Ovary (tissue), 9 donors: ENCODE measurements around the gene TMEM120B. TPM values are rescaled to one million over a fixed set of nuclear protein-coding genes. Genes with fewer than 3 reads are reported as not detected.

Experiments used
- DNase-seq, 5 donors: peaks; one replicate each; pipeline ENCODE4 v3.0.0-alpha.2; 2019 to 2020
- H3K27ac ChIP-seq, 2 donors: fragments of 200-600 bp; one replicate each; pipeline versions ENCODE4 v1.5.1 to v1.8.0; 2019 to 2022
- H3K27me3 ChIP-seq: fragments of 200-600 bp; one replicate; pipeline ENCODE4 v1.8.0; 2022
- H3K36me3 ChIP-seq: fragments of 200-600 bp; sonication (generic); one replicate; pipeline ENCODE4 v1.5.1; 2019
- H3K4me1 ChIP-seq: one replicate; pipeline ENCODE4 v1.8.1; 2013; ENCODE audit warnings: mild to moderate bottlenecking, moderate library complexity; ENCODE audit not compliant: insufficient read depth
- H3K4me3 ChIP-seq: fragments of 200-600 bp; sonication (generic); one replicate; pipeline ENCODE4 v1.5.1; 2017
- H3K9me3 ChIP-seq, 2 donors: fragments of 200-600 bp in 1 of 2; sonication (generic) in 1 of 2; one replicate each; pipeline versions ENCODE4 v1.5.1 to v1.8.1; 2013 to 2019; ENCODE audit warnings: mild to moderate bottlenecking in 1 of 2, moderate library complexity in 1 of 2
- CTCF ChIP-seq, 3 donors: fragments of 450-650 bp in 2 of 3; fragments of 200-600 bp in 1 of 3; IDR thresholded peaks; one replicate each; pipeline versions ENCODE4 v1.5.1 to v1.8.0; 2016 to 2022; ENCODE audit warnings: antibody characterized with exemption in 3 of 3, mild to moderate bottlenecking in 1 of 3
- EP300 ChIP-seq: sonication (generic); formaldehyde crosslinking; IDR thresholded peaks from one replicate; pipeline ENCODE4 v1.6.1; 2017; ENCODE audit warnings: antibody characterized with exemption
- POLR2A ChIP-seq: fragments of 450-650 bp; IDR thresholded peaks from one replicate; pipeline ENCODE4 v1.6.1; 2017; ENCODE audit warnings: antibody characterized with exemption, mild to moderate bottlenecking, moderate library complexity
- WGBS, 3 donors: extraction: QIAGEN DNeasy Blood & Tissue Kit in 1 of 3; methylation state at CpG; one replicate each; pipeline versions ENCODE4 v1.1.5 to v1.1.7; 2013 to 2017; 5-methylcytosine and 5-hydroxymethylcytosine counted together
- intact Hi-C, 4 donors: fragments of 100-400 bp; cut with DNase I; formaldehyde crosslinking; loops; one replicate each; pipeline versions ENCODE4 v1.11.0 to v1.15.1; 2022 to 2023
- polyA plus RNA-seq, 2 donors: library from polyadenylated mRNA; stranded (reverse); fragments of 200-250 nt in 1 of 2; fragments of 350-450 nt in 1 of 2; fragmentation: Illumina TruSeq in 1 of 2; extraction: RNeasy Lipid Tissue Mini Kit (QIAGEN cat#74804) in 1 of 2; gene quantifications; one replicate each; pipeline ENCODE4 v1.2.3, GENCODE V29; 2013 to 2014
- total RNA-seq, 7 donors: library from RNA; depleted of rRNA in 2 of 7; stranded (reverse); fragments of >200 nt in 2 of 7; fragmentation: NEBNext Ultra II Directional in 3 of 7; extraction: Animal tissue kit (Norgen Biotek cat#: 25700) in 3 of 7; gene quantifications; one replicate each; pipeline versions ENCODE4 v1.1.0 to v1.2.4, GENCODE V29; 2016 to 2023
- donor health status: DM: no; HTN: no; CAD: no; lungs with moderate emphysema.
- donor health status: DM: no; HTN: no; CAD: no.
- donor health status: Bipolar disorder and iron deficiency.
- donor health status: DM: yes; HTN: yes; CAD: no.
- donor health status: DM: no; HTN: no; CAD: no.
- donor health status: DM: yes; HTN: yes; CAD: no.

TMEM120B gene
- total and polyA plus RNA-seq, 9 donors, result 2.0 to 15.3 (median 7.1) TPM

DNA sequence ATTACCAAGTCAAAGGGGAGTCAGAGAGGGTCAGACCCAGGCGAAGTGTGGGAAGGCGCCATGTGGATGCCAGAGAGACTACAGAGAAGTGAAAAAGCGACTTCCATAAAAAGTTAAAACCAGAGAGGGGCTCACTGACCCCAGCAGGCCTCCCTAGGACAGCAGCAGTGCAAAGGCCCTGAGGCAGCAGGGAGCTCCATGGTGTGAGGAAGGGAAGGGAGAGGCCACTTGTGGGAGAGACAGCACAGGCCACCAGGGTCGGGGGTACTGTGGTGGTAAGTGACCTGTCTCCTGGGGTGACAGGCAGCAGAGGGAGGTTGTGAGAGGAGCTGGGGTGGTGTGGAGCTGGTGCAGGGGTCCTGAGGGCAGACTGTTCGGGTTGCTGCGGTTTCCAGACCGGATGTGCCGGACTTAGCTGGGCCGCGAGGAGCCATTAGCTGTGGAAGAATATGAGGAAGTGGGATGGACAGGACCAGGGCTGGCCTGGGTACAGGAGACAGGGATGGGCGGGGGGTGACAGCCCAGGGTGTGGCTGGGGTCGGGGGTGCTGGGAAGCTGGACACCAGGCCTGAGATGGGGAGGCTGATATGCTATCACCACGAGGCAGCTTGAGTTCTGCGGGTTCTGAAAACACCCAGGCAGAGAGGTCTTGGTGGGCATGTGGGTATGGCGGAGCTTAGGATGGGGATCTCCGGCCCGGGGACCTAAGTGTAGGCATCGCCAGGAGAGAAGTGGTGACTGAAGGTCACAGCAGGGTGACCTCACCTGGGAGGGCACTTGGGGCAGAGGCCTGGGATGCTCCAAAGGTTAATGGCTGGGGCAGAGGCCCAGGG lies 114.0 kb downstream of the TMEM120B start:
- intact Hi-C loops, result loop anchor here in 1 of 4 donors (10.0 kb wide), 1 partner anchor 48 kb away; no protein-coding TSS in a partner anchor
- TF ChIP-seq POLR2A, result no peak
- TF ChIP-seq EP300, result no peak
- no peak for TF ChIP-seq CTCF (IDR thresholded peaks at IDR 0.05)
- Histone ChIP-seq H3K4me1 (no peaks in the 10 kb centered on the region), H3K27me3 (no peaks in the 10 kb centered on the region), H3K27ac (no peak overlapping the region), H3K4me3 (no peak overlapping the region), H3K9me3 (no peaks in the 10 kb centered on the region), H3K36me3 (no peaks in the 10 kb centered on the region)
- no peak for DNase-seq
- WGBS, 3 donors, result 87 to 88% (median 88%) methylated on average over 18 of the region's 18 CpGs

DNA sequence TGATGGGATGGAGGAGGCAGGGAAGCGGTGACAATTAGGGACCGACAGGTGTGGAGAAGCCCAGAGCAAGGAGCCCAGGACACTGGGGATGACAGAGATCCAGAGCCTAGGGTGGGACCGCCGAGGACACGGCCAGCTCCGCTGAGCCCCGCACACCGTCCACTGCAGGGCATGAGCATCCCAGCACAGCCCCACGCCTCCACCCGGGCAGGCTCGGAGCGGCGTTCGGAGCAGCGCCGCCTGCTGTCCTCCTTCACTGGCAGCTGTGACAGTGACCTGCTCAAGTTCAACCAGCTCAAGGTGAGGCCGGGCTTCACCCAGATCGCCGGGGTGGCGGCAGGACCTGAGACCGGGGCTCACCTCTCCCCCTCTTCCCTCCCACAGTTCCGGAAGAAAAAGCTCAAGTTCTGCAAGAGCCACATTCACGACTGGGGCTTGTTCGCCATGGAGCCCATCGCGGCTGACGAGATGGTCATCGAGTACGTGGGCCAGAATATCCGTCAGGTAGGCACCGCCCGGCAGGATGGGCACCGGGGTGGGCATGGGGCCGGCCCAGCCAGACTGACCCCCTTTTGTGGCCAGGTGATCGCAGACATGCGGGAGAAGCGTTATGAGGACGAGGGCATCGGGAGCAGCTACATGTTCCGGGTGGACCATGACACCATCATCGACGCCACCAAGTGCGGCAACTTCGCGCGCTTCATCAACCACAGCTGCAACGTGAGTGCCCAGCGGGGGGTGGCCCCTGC lies 115.0 kb downstream of the TMEM120B start:
- Histone ChIP-seq H3K36me3 (no peaks in the 10 kb centered on the region), H3K27ac (no peak overlapping the region), H3K9me3 (no peaks in the 10 kb centered on the region), H3K4me1 (no peaks in the 10 kb centered on the region), H3K27me3 (no peaks in the 10 kb centered on the region), H3K4me3 (no peak overlapping the region)
- intact Hi-C loops, result loop anchor here in 1 of 4 donors (10.0 kb wide), 1 partner anchor 47 kb away; no protein-coding TSS in a partner anchor
- 88 to 92% (median 90%) methylated on average over 48 of the region's 48 CpGs for WGBS, 3 donors
- DNase-seq, result no peak
- TF ChIP-seq EP300, result no peak
- no peak for TF ChIP-seq CTCF (IDR thresholded peaks at IDR 0.05)
- TF ChIP-seq POLR2A, result no peak

GRCh38 chr12:121828306-121828705 lies 115.8 kb downstream of the TMEM120B start:
- intact Hi-C loops, result loop anchor here in 1 of 4 donors (10.0 kb wide), 1 partner anchor 46 kb away; no protein-coding TSS in a partner anchor
- TF ChIP-seq CTCF (IDR thresholded peaks at IDR 0.05) (no peak), EP300 (no peak), POLR2A (no peak)
- H3K4me3 ChIP-seq, result no peak overlapping the region
- H3K4me1 ChIP-seq, result no peaks in the 10 kb centered on the region
- WGBS, 3 donors, result 80 to 87% (median 83%) methylated on average over 8 of the region's 8 CpGs
- no peaks in the 10 kb centered on the region for H3K27me3 ChIP-seq
- H3K9me3 ChIP-seq, result no peaks in the 10 kb centered on the region
- H3K27ac ChIP-seq, result no peak overlapping the region
- no peak for DNase-seq
- no peaks in the 10 kb centered on the region for H3K36me3 ChIP-seq

GRCh38 chr12:121828826-121829225 lies 116.3 kb downstream of the TMEM120B start:
- WGBS, 3 donors, result 75 to 80% (median 76%) methylated on average over 9 of the region's 9 CpGs
- H3K4me1 ChIP-seq, result no peaks in the 10 kb centered on the region
- no peak overlapping the region for H3K4me3 ChIP-seq
- H3K9me3 ChIP-seq, result no peaks in the 10 kb centered on the region
- no peak for DNase-seq
- intact Hi-C loops, result loop anchor here in 1 of 4 donors (10.0 kb wide), 1 partner anchor 46 kb away; no protein-coding TSS in a partner anchor
- H3K36me3 ChIP-seq, result no peaks in the 10 kb centered on the region
- no peaks in the 10 kb centered on the region for H3K27me3 ChIP-seq
- no peak overlapping the region for H3K27ac ChIP-seq
- TF ChIP-seq CTCF (IDR thresholded peaks at IDR 0.05) (no peak), POLR2A (no peak), EP300 (no peak)
